Glomerular visceral epithelial cell (primary cell): ENCODE results near the gene PARL.
A peak's percentile ranks its signal among the peaks of the same experiment; 100 is the strongest.
"Not testable (repeated sequence)": the region's sequence is repeated elsewhere in the genome, so short reads cannot be mapped to it uniquely, and the experiment has no call there.

Source experiments
- DNase-seq: peaks from one replicate; pipeline ENCODE4 v3.0.0-alpha.2; 2016; ENCODE audit errors: extremely low spot score

Gene PARL

GRCh38 chr3:183904833-183905780 is 20.4 kb upstream of the PARL start:
- DNase-seq, result no peak

GRCh38 chr3:183898028-183898431 is 13.3 kb upstream of the PARL start:
- no peak for DNase-seq

DNA sequence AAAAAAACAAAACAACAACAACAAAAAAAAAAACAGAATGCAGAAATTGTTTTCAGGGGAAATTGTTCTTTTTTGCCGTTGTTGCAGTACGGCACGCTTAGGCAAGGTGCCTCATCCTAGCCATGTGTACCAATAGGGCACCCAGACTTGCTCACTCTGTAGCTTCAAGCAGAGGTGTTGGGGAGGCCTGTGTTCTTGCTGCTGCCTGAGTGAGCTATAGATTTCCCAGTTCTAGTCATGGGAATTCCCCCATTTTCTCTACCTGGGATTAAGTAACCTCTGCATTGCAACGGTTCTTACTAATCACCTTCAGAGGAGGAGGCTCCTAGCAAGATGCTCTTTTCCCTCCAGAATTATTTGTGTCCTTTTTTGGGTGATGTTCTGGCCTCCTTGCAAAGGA is 12.9 kb upstream of the PARL start:
- no peak for DNase-seq

GRCh38 chr3:183896610-183897009 is 11.9 kb upstream of the PARL start:
- DNase-seq, result no peak

DNA sequence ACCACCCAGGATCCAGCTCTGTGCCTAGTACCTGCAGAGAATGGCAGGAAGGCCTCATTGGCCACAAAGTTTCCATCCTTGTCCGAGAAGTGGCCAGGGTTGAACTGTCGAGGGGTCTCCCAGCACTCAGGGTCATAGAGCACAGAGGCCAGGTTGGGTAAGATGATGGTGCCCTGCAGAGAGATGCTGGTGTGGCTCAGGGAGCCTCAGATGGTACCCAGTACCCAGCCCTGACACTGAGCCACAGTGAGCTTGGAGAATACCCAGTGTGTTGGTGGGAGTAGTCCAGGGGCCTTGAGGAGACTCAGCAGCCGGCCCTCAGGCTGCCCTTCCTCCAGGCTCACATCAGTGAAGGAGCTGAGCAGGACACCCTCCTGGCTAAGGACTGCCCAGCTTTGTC is 11.5 kb upstream of the PARL start:
- DNase-seq, result no peak

- DNase-seq, result no peak
Observed at GRCh38 chr3:183895774-183896173, 11.1 kb upstream of the PARL start.

DNA sequence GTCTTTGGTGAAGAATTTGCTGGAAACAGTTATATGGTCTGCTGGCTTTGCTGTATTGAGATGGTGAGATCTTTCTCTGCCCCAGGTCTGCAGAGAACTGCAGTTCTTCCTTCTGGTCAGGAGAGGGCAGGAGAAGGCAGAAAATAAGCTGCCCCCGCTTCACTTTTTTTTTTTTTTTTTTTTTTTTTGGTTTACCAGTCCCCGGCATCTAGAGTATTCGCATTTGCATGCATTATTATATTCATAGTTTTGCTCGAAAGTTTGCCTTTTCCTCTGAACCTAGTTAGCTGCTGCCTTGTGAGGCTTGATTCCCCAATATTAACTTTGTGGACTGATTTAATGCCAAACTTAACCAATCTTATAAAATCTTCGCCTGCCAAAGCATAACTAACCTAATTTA is 10.6 kb upstream of the PARL start:
- DNase-seq, result peak; percentile 58

- no peak for DNase-seq
Observed at GRCh38 chr3:183892610-183893214, 8.0 kb upstream of the PARL start.

DNA sequence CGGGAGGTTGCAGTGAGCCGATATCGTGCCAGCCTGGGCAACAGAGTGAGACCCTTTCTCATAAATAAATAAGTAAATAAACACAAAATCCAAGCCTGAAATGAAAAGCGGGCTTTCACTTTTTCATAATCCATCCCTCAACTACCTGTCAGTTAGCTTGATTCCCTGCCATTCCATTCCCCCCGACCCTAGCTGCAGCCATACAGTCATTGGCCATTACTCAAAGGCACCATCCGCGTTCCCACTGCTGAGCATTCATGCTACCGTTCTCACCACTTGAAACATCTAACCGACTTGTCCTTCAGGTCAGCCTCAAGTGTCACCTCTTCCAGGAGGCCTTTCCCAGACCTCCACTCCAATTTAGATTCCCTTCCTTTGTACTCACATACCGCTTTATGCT is 1.1 kb upstream of the PARL start:
- DNase-seq, result no peak

DNA sequence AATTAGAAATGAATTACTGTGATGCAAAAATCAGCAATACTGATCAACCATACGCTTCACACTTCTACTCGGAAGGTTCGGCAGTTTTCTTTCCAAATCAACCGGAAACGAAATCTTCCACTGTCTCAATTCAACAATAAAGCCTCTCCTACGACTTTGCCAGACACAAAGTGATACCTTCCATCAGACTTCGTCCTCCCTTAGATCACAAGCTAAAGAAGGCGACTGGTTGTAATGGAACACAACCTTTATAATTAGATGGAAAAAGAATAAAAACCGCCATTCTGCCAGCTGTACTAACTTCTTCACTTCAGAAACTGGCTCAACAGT is 618 bp downstream of the PARL start:
- no peak for DNase-seq

GRCh38 chr3:183883291-183884096 is 1.2 kb downstream of the PARL start:
- no peak for DNase-seq

- DNase-seq, result no peak
Observed at GRCh38 chr3:183880121-183880520, 4.6 kb downstream of the PARL start.

- DNase-seq, result no peak
Observed at GRCh38 chr3:183879243-183879642, 5.4 kb downstream of the PARL start.

DNA sequence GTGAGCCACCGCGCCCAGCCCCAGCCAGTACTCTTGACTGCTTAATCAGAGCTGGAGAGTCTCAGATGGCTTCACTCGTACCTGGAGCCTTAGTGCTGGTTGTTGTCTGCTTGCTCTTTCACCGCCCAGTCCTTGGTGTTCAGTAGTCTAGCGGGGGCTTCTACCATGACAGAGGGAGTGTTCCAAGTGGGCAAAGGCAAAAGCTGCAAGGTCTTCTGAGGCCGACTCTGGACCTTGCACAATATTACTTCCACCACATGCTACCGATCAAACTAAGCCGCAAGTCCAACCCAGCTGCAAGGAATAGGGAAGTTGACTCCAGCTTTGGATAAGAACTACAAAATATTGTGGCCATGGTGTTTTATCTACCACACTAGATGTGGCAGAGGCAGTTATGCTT is 6.6 kb downstream of the PARL start:
- no peak for DNase-seq

- not testable (repeated sequence) for DNase-seq
Observed at GRCh38 chr3:183877227-183877626, 7.5 kb downstream of the PARL start.

DNA sequence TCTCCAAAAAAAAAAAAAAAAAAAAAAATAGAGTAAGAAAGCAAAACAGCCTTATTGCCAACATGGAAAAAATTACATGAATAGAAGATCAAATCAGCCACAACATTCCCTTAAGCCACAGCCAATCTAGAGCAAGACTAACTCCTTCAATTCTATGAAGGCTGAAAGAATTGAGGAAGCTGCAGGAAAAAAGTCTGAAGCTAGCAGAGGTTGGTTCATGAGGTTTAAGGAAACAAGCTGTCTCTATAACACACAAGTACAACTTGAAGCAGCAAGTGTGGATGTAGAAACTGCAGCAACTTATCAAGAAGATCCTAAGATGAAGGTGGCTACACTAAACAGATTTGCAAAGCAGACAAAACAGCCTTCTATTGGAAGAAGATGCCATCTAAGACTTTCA is 9.3 kb downstream of the PARL start:
- DNase-seq, result no peak

DNA sequence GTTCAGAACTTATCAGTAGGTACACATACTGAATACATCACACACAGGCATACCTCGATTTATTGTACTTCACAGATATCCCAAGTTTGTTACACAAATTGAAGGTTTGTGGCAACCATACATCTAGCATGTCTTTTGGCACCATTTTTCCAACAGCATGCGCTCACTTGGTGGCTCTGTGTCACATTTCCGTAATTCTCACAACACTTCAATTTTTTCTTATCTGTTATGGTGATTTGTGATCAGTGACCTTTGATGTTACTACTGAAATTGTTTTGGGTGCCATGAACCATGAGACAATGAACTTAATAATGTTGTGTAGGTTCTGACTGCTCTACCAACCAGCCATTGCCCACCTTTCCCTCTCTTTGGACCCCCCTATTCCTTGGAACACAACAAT is 10.8 kb downstream of the PARL start:
- DNase-seq, result no peak

- DNase-seq, result no peak
Observed at GRCh38 chr3:183871541-183871940, 13.1 kb downstream of the PARL start.

DNA sequence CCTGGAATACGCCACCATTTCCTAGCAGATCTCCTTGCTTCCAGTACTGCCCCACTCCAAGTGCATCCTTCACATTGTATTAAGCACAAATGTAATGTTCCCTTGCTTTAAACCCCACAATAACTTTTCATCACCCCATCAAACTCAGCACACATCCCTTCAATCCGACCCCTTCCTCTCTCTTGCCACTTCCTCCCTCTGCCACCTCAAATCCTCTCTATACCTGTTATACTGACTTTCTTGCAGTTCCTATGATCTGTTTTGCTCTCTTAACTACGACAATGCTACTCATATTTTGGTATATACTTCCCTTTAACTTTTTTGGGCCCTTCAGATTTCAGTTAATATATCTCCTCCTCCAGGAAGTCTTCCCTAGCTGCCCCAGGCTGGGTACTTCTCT is 14.1 kb downstream of the PARL start:
- DNase-seq, result no peak

- DNase-seq, result no peak
Observed at GRCh38 chr3:183868796-183869195, 15.9 kb downstream of the PARL start.

DNA sequence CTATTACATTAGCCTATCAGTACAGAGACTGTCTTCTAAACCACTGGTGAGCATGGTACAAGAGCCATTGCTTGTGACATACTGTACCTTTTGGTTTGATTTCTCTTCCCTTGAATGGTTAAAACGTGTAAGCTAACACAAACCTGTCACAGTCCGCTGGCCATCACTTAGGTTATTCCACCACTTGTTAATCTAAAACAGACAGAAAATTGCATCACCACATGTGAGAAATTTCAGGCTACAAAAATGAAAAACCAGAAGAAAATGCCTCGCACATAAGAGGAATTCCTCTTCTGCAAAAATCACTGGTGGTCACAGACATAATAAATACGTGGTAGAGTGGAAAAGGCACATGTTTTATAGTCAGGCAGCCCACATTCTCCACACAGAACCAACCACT is 22.1 kb downstream of the PARL start:
- peak; percentile 71 for DNase-seq

GRCh38 chr3:183857863-183858262 is 26.8 kb downstream of the PARL start:
- DNase-seq, result no peak
